GM12892 (cell line): ENCODE data around the gene CDH1.

ENCODE experiments used
- POLR2A ChIP-seq: IDR thresholded peaks from 2 replicates; pipeline ENCODE4 v1.6.1; 2011; ENCODE audit warnings: low read depth, low read length, control low read depth
- TAF1 ChIP-seq: IDR thresholded peaks from 2 replicates; pipeline ENCODE4 v1.6.1; 2011; ENCODE audit warnings: low read depth, mild to moderate bottlenecking, control low read depth, low read length, borderline replicate concordance

DNA sequence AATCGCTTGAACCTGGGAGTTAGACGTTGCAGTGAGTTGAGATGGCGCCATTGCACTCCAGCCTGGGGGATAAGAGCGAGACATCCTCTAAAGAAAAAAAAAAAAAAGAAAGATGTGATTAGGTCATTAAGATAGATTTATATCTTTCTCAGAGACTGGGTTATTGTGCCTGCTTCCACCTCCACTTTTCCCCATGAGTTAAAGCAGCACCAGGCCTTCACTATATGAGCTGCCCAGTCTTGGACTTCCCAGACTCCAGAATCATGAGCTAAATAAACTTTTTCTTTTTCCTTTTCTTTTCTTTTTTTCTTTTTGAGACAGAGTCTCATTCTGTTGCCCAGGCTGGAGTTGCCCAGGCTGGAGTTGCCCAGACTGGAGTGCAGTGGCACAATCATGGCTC is 19.4 kb upstream of the CDH1 start:
- TF ChIP-seq TAF1 (no peak), POLR2A (no peak)
